Measurements from ENCODE around the gene DNAAF8. TPM values are rescaled to one million over a fixed set of nuclear protein-coding genes. Genes with fewer than 3 reads are reported as not detected.

DNAAF8 gene
- polyA plus RNA-seq, 2 of the 4 experiments (the other 2 are of a cell fraction): 1.6 TPM

Small RNA genes lying within 50 kb of the gene (small RNA-seq; reads per million reads assigned to genes)
- gene RF00017: 0 reads per million in 6 experiments

Other genes with a start within 250 kb of the DNAAF8 start
- gene CDIP1, start 195.8 kb upstream of the DNAAF8 start, polyA plus RNA-seq (2011; rRNA removed): 3.7 and 4.4 TPM in 2 replicates
- 7.8 to 8.4 TPM (median 8.3 TPM) in 3 replicates for gene CDIP1, start 195.8 kb upstream of the DNAAF8 start, polyA plus RNA-seq (2017; fragmentation: RNase III; extraction: RNeasy Plus Mini Kit Qiagen cat#74134 plus additional on column Dnase treatment)
- gene C16orf96, start 178.2 kb upstream of the DNAAF8 start, polyA plus RNA-seq (2011; rRNA removed): 0.03 TPM in 1 of 2 replicates, not detected in the other
- gene C16orf96, start 178.2 kb upstream of the DNAAF8 start, polyA plus RNA-seq (2017; fragmentation: RNase III; extraction: RNeasy Plus Mini Kit Qiagen cat#74134 plus additional on column Dnase treatment): 0.01 to 0.03 TPM in 2 of 3 replicates, not detected in the other
- 10.0 and 10.2 TPM in 2 replicates for gene UBALD1, start 119.6 kb upstream of the DNAAF8 start, polyA plus RNA-seq (2011; rRNA removed)
- 33.2 to 36.6 TPM (median 34.1 TPM) in 3 replicates for gene UBALD1, start 119.6 kb upstream of the DNAAF8 start, polyA plus RNA-seq (2017; fragmentation: RNase III; extraction: RNeasy Plus Mini Kit Qiagen cat#74134 plus additional on column Dnase treatment)
- gene MGRN1, start 109.7 kb upstream of the DNAAF8 start, polyA plus RNA-seq (2011; rRNA removed): 4.3 and 8.2 TPM in 2 replicates
- gene MGRN1, start 109.7 kb upstream of the DNAAF8 start, polyA plus RNA-seq (2017; fragmentation: RNase III; extraction: RNeasy Plus Mini Kit Qiagen cat#74134 plus additional on column Dnase treatment): 28.2 to 30.6 TPM (median 29.9 TPM) in 3 replicates
- gene NUDT16L1, start 41.0 kb upstream of the DNAAF8 start, polyA plus RNA-seq (2011; rRNA removed): 15.5 and 16.8 TPM in 2 replicates
- gene NUDT16L1, start 41.0 kb upstream of the DNAAF8 start, polyA plus RNA-seq (2017; fragmentation: RNase III; extraction: RNeasy Plus Mini Kit Qiagen cat#74134 plus additional on column Dnase treatment): 21.8 to 24.4 TPM (median 22.9 TPM) in 3 replicates
- gene ANKS3, start 266 bp upstream of the DNAAF8 start, polyA plus RNA-seq (2011; rRNA removed): 19.8 and 22.7 TPM in 2 replicates
- 22.4 to 30.6 TPM (median 27.1 TPM) in 3 replicates for gene ANKS3, start 266 bp upstream of the DNAAF8 start, polyA plus RNA-seq (2017; fragmentation: RNase III; extraction: RNeasy Plus Mini Kit Qiagen cat#74134 plus additional on column Dnase treatment)
- 4.6 and 4.7 TPM in 2 replicates for gene ZNF500, start 32.6 kb downstream of the DNAAF8 start, polyA plus RNA-seq (2011; rRNA removed)
- gene ZNF500, start 32.6 kb downstream of the DNAAF8 start, polyA plus RNA-seq (2017; fragmentation: RNase III; extraction: RNeasy Plus Mini Kit Qiagen cat#74134 plus additional on column Dnase treatment): 5.2 to 6.7 TPM (median 6.4 TPM) in 3 replicates
- gene SEPTIN12, start 53.8 kb downstream of the DNAAF8 start, polyA plus RNA-seq (2011; rRNA removed): not detected in 2 replicates
- 0.14 TPM in 1 of 3 replicates, not detected in the others for gene SEPTIN12, start 53.8 kb downstream of the DNAAF8 start, polyA plus RNA-seq (2017; fragmentation: RNase III; extraction: RNeasy Plus Mini Kit Qiagen cat#74134 plus additional on column Dnase treatment)
- not detected in 2 replicates for gene SMIM22, start 60.8 kb downstream of the DNAAF8 start, polyA plus RNA-seq (2011; rRNA removed)
- gene SMIM22, start 60.8 kb downstream of the DNAAF8 start, polyA plus RNA-seq (2017; fragmentation: RNase III; extraction: RNeasy Plus Mini Kit Qiagen cat#74134 plus additional on column Dnase treatment): not detected in 3 replicates
- 7.2 and 7.9 TPM in 2 replicates for gene ROGDI, start 68.1 kb downstream of the DNAAF8 start, polyA plus RNA-seq (2011; rRNA removed)
- 12.4 to 18.9 TPM (median 15.1 TPM) in 3 replicates for gene ROGDI, start 68.1 kb downstream of the DNAAF8 start, polyA plus RNA-seq (2017; fragmentation: RNase III; extraction: RNeasy Plus Mini Kit Qiagen cat#74134 plus additional on column Dnase treatment)
- gene GLYR1, start 112.8 kb downstream of the DNAAF8 start, polyA plus RNA-seq (2011; rRNA removed): 33.8 and 37.1 TPM in 2 replicates
- 52.0 to 55.1 TPM (median 54.5 TPM) in 3 replicates for gene GLYR1, start 112.8 kb downstream of the DNAAF8 start, polyA plus RNA-seq (2017; fragmentation: RNase III; extraction: RNeasy Plus Mini Kit Qiagen cat#74134 plus additional on column Dnase treatment)
- 14.2 and 15.9 TPM in 2 replicates for gene UBN1, start 112.9 kb downstream of the DNAAF8 start, polyA plus RNA-seq (2011; rRNA removed)
- 18.0 to 20.0 TPM (median 18.3 TPM) in 3 replicates for gene UBN1, start 112.9 kb downstream of the DNAAF8 start, polyA plus RNA-seq (2017; fragmentation: RNase III; extraction: RNeasy Plus Mini Kit Qiagen cat#74134 plus additional on column Dnase treatment)
- gene PPL, start 202.6 kb downstream of the DNAAF8 start, polyA plus RNA-seq (2011; rRNA removed): 2.6 and 2.7 TPM in 2 replicates
- 1.8 to 2.9 TPM (median 2.0 TPM) in 3 replicates for gene PPL, start 202.6 kb downstream of the DNAAF8 start, polyA plus RNA-seq (2017; fragmentation: RNase III; extraction: RNeasy Plus Mini Kit Qiagen cat#74134 plus additional on column Dnase treatment)
- 0.05 and 0.07 TPM in 2 replicates for gene SEC14L5, start 223.8 kb downstream of the DNAAF8 start, polyA plus RNA-seq (2011; rRNA removed)
- gene SEC14L5, start 223.8 kb downstream of the DNAAF8 start, polyA plus RNA-seq (2017; fragmentation: RNase III; extraction: RNeasy Plus Mini Kit Qiagen cat#74134 plus additional on column Dnase treatment): 0.03 TPM in 3 replicates

Measured in A549 (cell line).